Measurements from ENCODE around the gene MYBBP1A.

The MYBBP1A gene

DNA sequence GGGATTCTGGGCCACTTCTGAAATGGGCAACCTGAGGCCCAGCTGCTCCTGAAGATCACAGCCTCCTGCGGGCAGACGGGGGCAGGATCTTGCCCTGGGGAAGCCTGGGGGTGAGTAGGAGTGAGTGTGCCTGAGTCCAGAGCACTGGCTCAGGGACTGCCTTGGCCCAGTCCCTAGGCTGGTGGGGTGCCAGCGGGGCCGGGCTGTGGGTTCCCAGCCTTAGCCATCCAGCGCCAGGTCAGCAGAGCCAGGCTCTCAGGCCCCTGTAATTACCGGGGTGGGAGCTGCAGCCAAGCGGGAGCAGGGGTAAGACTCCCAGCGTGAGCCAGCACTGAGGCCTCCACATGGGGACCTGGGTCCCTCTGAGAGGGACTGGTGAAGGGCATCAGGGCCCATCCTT, 48.3 kb downstream of the MYBBP1A start:
- DNase-seq = peak in 11 of 58 donors; percentile 8 to 49 (median 31)

DNA sequence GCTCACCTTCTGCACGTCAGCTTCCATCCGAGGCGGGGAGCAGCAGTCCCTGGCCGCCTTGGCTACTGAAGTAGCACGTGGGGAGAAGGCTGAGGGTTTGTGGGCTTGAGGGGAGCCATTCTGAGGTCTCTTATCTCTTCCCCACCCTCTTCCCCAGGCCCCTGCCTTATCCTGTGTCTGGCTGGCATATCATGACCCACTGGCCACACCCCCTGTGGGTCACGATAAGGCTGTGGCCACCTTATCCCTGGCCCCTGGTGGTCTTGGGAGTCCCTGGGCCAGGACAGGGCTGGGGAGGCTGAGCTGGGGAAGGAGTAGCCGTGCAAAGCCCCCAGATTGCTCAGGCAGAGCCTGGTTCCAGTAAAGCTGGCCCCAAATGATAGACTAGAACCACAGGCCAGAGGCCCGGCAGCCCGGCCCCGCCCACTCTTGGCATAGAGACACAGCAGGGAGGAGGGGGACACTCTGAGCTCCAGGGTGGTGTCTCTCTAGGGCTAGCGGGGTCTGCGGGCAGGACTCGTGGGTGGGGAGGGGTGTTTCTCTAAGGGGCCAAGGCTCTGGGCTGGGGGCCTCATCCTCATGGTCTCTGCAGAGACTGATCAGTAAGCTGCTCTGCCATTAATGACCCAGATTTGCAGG, 48.9 kb downstream of the MYBBP1A start:
- no peak for DNase-seq

DNA sequence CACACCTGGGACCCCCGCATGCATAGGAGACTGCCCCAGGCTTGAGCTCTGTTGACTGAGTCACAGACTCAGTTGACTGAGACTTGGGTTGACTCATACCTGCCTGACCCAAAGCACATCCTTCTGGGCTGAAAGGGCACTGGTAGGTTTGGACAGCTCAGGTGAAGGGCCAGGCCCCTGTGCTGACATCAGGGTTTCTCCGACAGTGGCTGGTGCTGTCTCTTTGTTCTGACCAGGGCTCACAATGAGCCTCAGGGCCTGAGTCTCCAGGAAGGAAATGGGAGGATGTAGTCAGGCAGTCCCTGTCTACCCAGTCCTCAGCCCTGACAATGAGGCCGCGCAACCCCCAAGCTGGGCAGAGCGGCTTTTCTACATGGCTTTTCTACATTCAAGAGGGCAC, 50.0 kb downstream of the MYBBP1A start:
- DNase-seq = no peak

DNA sequence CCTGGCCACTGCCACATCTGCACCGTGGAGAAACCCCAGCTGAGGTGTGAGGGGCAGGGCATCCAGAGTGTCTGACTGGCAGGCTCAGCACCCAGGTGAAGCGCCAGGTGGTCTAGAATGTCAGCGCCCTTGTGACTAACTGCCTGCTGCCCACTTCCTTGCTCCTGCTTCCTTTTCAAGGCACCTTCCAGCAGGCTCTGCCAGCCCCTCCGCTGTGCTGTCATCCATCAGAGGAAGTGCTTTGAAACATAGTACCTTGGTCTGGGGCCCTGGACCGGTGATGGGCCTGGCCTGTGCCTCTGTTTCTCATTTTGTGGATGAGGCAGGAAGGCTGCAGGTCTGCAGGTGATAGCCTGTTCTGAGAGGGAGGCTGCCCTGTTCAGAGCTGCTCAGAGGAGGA, 51.0 kb downstream of the MYBBP1A start:
- no peak for DNase-seq

DNA sequence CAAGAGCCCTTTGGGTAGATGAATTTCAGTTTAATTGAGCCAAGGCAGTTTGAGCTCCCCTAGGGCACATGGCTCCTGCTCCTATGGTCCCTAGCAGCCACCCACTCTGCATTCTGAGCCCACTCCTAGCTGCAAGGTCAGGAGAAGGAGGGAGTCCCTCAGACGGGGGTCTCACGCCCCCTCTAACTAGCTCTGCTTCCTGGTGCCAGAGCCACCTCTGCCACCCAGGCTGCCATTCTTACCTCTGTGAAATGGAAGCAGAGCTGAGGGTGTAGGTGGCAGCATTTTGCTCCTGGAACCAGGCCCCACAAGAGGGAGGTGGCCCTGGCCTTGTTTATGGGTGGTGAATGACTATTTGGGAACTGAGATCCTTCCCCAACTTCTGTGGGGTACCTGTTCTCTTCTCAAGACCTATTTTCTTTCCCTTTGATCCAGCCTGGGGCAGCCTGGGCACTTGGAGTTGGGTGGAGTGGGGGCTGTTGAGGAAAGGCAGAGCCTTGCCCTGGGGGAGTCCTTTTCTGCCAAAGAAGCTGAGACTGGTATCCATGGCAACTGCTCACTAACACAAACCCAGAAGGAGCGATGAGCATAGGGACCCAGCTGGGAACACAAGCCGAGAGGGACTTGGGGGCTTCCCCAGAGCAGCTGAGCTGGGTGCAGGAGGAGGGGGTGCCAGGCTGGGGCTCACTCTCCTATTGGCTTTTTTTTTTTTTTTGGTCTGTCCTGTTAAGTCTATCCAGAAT, 51.7 kb downstream of the MYBBP1A start:
- peak in 7 of 58 donors; percentile 17 to 33 (median 27) for DNase-seq

DNA sequence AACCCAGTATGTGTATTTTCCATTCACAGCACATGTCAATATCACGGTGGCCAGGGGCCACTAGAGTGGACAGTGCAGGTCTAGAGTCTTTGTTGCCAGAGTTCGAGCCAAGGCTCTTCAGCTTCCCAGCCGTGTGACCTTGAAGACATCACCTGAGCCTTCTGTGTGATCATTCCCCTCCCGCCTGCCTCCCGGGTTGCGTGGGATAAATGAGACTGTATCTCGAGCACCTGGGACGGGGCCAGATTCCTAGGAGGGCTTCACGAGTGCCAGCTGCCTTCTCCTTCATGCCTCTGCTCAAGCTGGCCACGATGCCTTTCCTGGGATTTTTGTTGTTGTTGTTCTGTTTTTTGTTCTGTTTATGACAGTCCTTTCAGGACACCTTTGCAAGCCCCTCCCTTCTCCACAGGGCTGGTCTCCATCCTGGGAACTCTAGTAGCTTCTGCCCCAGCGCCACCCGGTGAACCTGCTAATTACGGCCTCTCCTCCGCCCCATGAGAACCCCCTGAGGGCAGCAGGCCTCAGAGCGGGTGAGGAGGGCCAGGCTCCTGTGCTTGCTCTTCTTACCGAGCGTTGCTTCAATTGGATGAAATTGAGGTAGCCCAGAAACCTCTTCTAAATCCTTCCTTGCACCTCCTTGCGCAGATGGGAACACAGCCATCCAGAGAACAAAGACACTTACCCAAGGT, 52.6 kb downstream of the MYBBP1A start:
- no peak for DNase-seq

DNA sequence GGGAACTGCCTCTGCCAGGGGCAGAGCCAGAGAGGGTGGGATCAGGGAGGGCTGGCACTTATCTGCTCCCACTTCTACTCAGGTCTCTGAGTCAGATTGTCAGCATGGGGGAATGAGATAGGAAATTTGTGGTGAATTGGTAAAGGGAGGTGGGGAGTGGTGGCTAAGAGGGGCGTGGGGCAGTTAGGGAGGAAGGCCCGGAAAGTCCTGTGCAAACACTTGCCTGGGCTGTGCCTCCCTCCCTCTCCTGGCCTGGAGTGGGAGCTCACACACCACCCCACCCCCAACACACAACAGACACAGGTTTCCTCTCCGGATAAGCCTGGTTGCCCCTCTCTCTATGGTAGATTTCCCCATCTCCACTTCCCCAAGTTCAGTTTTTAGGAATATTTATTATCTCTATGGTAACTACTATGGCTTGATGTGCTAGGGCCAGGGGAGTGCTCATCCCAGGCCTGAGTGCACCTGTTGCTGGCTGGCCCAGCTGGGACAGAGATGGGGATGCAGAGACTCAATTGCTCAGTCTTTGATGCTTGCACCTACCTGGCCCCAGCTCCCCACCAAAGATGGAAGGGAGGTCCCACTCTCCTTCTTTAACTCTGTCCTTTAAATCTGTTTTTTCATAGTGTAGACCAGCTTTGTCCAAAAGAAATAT, 53.8 kb downstream of the MYBBP1A start:
- DNase-seq = no peak

DNA sequence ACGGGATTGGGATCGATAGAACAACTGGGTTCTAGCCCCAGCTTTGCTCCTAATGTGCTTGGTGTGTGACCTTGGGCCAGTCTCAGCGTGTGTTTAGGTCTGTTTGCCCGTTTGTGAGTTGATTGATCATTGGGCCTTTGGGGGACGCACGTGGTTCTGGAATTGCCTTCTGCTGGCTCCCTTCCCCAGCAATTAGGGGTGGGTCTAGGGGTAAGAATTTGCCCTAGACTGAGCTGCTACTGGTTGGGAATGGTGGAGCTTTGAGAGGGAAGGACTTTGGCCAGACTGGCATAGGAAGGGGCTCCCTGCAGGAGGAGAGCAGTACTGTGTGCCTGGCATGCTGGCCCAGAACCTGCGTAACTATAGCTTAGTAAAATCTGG, 55.0 kb downstream of the MYBBP1A start:
- peak in 1 of 58 donors; percentile 53 for DNase-seq

DNA sequence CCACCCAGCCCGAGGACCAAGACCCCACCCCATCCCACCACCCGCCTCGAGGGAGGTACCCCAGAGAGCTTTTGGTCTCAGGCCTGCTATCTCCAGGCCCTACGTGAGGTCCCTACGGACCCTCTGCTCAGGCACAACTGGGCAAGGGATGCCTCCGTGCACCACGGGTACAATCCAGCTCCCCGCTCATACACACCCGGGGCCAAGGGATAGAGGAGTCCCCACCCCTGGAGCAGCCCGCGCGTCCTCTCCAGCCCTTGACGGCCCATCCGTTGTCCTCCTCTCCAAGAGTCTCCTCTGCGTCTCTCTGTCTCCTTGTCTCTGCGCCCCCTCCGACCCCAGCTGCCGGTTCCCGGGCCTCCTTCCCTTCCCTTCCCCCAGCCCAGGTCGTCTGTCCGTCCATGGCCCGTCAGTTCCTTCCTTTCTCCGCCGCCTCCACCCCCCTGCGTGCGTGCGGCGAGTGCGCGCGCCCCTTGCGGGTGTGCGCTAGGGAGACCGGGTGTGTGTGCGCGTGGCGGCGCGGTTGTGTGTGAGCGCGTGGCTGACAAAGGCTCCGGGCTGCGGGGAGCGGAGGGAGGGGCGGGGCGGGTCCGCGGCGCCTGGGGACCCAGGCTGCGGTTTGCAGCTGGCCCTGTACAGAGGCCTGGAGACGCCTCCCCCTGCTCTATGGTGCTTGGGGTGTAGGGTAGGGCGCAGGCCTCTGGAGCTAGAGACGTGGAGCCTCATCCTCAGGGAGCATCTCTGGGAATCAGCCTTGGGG, 55.6 kb downstream of the MYBBP1A start:
- DNase-seq = peak in 51 of 58 donors; percentile 16 to 77 (median 52)

DNA sequence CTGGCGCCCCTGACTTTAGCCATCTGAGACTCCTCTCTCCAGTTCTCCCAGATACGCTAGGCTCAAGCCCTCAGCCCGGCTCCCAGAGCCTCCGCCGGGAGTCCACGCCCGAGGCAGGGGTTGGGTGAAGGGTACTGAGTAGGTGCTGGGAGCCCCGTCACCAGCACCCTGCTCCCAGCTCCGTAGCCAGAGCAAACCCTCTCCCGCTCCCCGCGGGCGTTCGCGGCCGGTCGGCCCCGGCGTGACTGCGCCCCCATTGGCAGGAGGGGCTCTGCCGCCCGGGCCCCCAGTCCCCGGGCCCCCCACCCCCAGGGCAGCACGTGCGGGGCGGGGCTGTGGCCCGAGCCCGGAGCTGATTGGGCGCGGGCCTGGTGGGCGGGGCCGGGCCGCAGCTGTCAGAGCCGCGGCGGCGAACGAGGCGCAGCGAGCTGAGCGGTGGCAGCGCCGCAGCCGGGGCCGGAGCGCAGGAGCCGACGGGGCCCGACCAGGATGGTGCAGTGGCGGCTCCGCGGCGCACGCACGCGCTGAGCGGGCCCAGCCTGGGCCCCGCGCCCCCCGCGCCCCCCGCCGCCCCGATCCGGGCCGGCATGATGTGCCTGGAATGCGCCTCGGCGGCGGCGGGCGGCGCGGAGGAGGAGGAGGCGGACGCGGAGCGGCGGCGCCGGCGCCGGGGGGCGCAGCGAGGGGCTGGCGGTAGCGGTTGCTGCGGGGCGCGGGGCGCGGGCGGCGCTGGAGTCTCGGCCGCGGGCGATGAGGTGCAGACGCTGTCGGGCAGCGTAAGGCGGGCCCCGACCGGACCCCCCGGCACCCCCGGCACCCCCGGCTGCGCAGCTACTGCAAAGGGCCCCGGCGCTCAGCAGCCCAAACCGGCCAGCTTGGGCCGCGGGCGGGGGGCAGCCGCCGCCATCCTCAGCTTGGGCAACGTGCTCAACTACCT, 56.5 kb downstream of the MYBBP1A start, which contains the start of gene SPNS2:
Gene SPNS2 (plus strand): TSS at position 421 of the 937 bp plus-strand sequence. CDS start 167 bp downstream, at position 588.
- peak in 55 of 58 donors; percentile 29 to 87 (median 71) for DNase-seq

DNA sequence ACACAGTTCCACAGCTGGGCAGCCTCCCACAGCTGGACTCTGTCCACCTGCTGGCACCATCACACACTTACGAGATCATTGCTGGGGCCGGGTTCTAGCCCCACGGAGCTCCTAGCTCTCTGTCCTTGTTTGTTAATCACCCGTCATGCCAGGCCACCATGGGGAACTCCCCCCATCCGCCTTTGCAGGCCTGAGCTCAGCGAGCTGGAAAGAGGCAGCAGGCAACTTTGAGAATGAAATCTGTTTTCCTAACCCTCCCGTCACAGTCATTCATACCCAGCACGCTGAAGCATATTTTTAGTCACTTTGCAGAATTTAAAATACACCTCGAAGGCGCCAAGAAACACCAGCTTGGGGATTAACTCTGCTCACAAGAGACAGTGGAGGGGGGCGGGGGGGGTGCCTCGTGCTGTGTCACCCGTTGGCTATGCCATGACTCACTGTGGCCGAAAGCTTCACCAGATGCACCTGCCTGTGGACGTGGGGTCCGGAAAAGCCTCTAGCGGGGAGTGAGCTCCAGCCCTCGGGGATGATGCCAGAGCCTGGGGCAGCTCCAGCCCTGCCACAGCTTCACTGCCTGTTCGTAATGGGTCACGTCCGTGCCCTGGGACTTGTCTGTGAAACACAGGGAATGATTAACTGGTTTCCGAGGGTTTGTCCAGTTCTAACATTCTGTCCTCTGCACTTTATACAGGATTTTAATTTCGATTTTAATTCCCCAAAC, 57.9 kb downstream of the MYBBP1A start:
- DNase-seq = peak in 33 of 58 donors; percentile 8 to 66 (median 33)

DNA sequence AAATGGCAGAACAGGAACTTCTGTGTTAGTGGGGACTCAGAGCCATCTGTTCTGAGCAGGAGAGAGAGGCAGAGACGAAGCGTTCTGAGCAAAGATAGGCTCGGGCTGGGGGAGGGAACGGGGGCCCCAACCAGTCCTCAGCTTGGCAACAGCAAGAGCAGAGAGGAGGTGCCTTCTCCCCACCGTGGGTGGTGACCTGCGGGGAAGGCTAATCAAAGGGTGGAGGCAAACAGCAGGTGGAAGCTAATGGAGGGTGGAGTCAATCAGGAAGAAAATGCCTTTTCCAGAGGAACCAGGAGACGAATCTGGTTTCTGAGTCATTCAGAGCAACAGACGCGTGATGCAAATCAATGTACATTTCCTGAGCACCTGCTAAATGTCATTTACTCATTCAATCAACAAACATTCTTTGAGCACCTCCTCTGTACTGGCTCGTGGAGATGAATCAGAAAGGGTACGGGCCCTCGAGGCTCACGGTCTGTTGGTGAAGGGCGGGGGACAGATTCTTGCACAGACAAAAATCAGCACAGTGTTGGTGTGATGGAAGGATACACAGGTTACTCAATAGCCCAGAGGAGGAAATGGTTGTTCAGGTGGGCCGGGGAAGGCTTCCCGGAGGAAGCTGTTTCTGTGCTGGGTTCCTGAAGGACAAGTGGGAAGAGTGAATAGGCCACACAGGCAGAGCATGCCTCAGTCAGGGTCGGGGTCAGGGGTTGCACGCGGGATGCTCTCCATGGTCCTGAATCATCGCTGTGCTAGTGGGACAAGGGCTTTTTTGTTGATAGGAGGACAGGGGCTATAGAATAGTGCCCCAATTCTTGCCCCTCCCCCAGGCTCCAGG, 62.2 kb downstream of the MYBBP1A start:
- peak in 24 of 58 donors; percentile 11 to 67 (median 36) for DNase-seq

DNA sequence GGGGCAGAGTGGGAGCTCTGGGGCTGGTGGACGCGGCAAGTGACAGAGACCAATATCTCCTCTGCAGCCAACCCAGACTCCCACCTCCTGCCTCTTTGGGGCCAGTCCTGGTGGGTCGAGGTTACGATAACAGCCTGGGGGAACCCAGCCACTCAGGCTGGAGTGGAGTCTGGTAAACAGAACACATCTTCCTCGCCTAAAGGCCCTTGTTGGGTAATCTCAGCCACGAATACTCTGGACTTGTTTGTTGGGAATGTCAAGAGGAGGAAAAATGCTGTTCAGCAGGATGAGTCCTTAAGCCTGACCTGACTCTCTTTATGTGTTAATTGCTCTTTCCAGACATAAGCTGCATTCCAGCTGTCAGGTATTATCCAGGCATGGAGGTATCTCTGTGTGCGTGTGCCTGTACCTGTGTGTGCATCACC, 64.5 kb downstream of the MYBBP1A start:
- no peak for DNase-seq

DNA sequence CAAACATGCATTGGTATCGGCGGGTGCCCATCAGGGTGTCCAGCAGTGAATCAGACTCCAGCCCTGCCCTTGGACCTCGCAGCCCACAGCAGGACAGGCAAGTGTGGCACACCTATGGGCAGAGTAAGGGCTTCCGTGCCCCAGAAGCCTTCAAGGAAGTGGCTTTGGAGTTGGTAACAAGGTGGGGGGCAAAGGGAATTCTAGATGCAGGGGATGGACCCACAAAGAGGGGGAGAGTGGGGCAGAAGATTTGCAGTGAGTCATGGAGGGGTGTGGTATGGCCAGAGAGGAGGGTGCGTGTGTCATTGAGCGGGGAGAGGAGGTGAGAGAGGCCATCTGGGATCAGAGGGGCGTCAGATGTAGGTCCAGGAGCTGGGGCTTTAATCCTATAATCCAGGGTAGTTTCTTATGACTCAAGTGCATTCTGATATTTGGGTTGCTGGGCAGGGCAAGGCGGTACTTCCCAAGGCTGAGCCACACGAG, 65.0 kb downstream of the MYBBP1A start:
- no peak for DNase-seq

DNA sequence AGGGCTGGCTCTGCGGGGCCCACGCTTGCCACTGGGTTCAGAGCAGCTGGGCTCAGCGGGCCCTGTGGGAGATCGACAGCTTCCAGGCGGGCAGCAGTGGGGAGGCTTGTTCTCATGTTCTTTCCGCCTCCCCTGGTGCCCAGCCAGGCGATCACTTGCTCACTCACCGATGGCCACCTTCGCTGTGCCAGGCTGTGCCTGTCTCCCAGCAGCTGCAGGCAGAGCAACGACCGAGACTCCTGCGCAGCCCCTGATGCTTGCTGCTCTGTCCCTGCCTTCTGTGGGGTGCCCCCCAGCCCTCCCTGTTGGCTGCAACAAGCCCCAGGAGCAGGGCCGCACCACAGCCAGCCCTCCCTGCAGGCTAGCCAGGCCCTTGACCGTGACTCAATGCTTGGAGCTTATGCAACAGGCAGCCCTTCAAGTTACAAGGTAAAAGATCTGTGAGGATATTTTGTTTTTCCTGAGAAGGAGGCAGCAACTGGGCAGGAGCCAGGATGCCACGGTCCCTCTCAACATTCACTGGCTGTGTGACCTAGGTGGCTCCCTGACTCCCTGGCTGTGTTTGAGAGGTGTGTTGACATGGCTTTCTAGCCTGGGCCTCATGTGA, 66.1 kb downstream of the MYBBP1A start:
- DNase-seq = no peak

Measured in anterior cingulate cortex (tissue), 58 donors.